ENCODE data around the gene ZNF628.

ZNF628 gene

DNA sequence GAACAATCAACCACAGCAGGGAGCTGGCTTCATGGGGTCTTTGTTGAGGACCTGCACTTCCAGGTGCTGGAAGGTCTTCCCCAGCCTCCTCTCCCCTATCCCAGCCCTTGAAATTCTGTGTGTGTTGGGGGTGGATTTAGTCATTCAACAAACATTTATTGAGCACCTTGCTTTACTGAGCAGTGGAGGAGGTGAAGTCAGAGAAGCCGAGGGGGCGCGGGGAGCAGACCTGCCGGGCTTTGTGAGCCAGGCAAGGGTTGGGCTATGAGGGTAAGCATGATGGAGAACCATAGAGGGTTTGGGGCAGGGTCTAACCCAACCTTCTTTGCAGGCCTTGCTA lies 8.4 kb upstream of the ZNF628 start:
- Histone ChIP-seq H4K20me1 (ENCODE audit: control insufficient read depth, insufficient read depth, low read depth, low read length) (no peaks in the 10 kb centered on the region), H3K9me3 (ENCODE audit: control insufficient read depth, insufficient read depth, low read length) (no peaks in the 10 kb centered on the region), H3F3A (ENCODE audit: control insufficient read depth, insufficient read depth) (no peaks in the 10 kb centered on the region), H3K4me1 (ENCODE audit: control insufficient read depth, low read length) (peaks cover 5% of the 10 kb centered on the region; the same call in 1 of the 2 replicates), H3K9me2 (replicated peaks; ENCODE audit: control insufficient read depth, low read length) (no peaks in the 10 kb centered on the region), H3K79me2 (ENCODE audit: control insufficient read depth, low read length) (no peaks in the 10 kb centered on the region), H3K4me2 (ENCODE audit: low read length) (no peak overlapping the region), H3K36me3 (ENCODE audit: control insufficient read depth, low read length) (no peaks in the 10 kb centered on the region), H3K27ac (ENCODE audit: low read depth, low read length) (no peak overlapping the region), H3K27me3 (ENCODE audit: control insufficient read depth, low read length) (no peaks in the 10 kb centered on the region), H3K4me3 (ENCODE audit: low read length) (no peak overlapping the region)
- TF ChIP-seq, protein P1, sequence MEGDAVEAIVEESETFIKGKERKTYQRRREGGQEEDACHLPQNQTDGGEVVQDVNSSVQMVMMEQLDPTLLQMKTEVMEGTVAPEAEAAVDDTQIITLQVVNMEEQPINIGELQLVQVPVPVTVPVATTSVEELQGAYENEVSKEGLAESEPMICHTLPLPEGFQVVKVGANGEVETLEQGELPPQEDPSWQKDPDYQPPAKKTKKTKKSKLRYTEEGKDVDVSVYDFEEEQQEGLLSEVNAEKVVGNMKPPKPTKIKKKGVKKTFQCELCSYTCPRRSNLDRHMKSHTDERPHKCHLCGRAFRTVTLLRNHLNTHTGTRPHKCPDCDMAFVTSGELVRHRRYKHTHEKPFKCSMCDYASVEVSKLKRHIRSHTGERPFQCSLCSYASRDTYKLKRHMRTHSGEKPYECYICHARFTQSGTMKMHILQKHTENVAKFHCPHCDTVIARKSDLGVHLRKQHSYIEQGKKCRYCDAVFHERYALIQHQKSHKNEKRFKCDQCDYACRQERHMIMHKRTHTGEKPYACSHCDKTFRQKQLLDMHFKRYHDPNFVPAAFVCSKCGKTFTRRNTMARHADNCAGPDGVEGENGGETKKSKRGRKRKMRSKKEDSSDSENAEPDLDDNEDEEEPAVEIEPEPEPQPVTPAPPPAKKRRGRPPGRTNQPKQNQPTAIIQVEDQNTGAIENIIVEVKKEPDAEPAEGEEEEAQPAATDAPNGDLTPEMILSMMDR (IDR thresholded peaks at IDR 0.05; ENCODE audit: low read depth, low read length, poor library complexity, severe bottlenecking) = peak; percentile 47
- TF ChIP-seq EZH2phosphoT487 (IDR thresholded peaks at IDR 0.05; ENCODE audit: borderline replicate concordance, low read length) = no peak

DNA sequence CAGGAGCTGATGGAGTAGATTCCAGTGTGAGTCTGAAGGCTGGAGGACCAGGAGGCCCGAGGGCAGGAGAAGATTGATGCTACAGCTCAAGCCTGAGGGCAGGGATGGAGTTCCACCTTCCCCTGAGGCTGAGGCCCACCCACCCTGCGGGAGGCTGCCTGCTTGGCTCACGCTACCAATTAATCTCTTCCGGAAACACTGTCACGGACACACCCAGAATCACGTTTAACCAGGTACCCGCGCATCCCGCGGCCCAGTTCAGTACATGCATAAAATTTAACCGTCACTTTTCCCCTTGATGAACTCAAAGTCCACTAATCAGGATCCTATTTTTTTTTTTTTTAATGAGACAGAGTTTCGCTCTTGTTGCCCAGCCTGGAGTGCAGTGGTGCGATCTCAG lies 5.2 kb upstream of the ZNF628 start:
- Histone ChIP-seq H3F3A (ENCODE audit: control insufficient read depth, insufficient read depth) (no peaks in the 10 kb centered on the region), H3K9me3 (ENCODE audit: control insufficient read depth, insufficient read depth, low read length) (no peaks in the 10 kb centered on the region), H3K27me3 (ENCODE audit: control insufficient read depth, low read length) (no peaks in the 10 kb centered on the region), H3K4me3 (ENCODE audit: low read length) (no peak overlapping the region), H3K4me2 (ENCODE audit: low read length) (no peak overlapping the region), H3K79me2 (ENCODE audit: control insufficient read depth, low read length) (no peaks in the 10 kb centered on the region), H3K4me1 (ENCODE audit: control insufficient read depth, low read length) (peaks cover 19% of the 10 kb centered on the region), H3K27ac (ENCODE audit: low read depth, low read length) (no peak overlapping the region), H3K36me3 (ENCODE audit: control insufficient read depth, low read length) (no peaks in the 10 kb centered on the region), H4K20me1 (ENCODE audit: control insufficient read depth, insufficient read depth, low read depth, low read length) (no peaks in the 10 kb centered on the region), H3K9me2 (replicated peaks; ENCODE audit: control insufficient read depth, low read length) (no peaks in the 10 kb centered on the region)
- TF ChIP-seq, protein P1 (IDR thresholded peaks at IDR 0.05; ENCODE audit: low read depth, low read length, poor library complexity, severe bottlenecking) = no peak
- no peak for TF ChIP-seq EZH2phosphoT487 (IDR thresholded peaks at IDR 0.05; ENCODE audit: borderline replicate concordance, low read length)

DNA sequence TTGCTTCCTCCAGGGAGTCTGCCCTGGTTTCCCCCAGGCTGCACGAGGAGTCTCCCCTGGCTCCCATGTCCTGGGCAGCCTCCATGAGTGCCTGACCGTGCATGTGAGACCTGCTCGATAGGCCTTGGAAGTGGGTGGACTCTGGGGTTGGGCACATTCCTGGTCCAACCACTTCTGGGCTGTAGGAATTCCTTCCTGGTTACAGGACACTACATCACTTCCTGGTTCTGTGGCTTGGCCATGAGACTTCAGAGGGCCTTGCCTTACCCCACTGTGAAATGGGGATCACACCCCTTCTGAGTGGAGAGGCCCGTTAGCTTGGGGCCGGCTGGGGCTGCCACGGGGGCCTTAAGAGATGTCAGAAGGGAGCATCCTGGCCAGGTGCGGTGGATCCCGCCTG lies 4.0 kb upstream of the ZNF628 start:
- no peaks in the 10 kb centered on the region for H4K20me1 ChIP-seq (ENCODE audit: control insufficient read depth, insufficient read depth, low read depth, low read length)
- no peaks in the 10 kb centered on the region for H3F3A ChIP-seq (ENCODE audit: control insufficient read depth, insufficient read depth)
- H3K9me2 ChIP-seq (replicated peaks; ENCODE audit: control insufficient read depth, low read length) = no peaks in the 10 kb centered on the region
- no peaks in the 10 kb centered on the region for H3K36me3 ChIP-seq (ENCODE audit: control insufficient read depth, low read length)
- H3K4me3 ChIP-seq (ENCODE audit: low read length) = no peak overlapping the region
- TF ChIP-seq, protein P1 (IDR thresholded peaks at IDR 0.05; ENCODE audit: low read depth, low read length, poor library complexity, severe bottlenecking) = no peak
- no peak for TF ChIP-seq EZH2phosphoT487 (IDR thresholded peaks at IDR 0.05; ENCODE audit: borderline replicate concordance, low read length)
- H3K27ac ChIP-seq (ENCODE audit: low read depth, low read length) = no peak overlapping the region
- no peaks in the 10 kb centered on the region for H3K9me3 ChIP-seq (ENCODE audit: control insufficient read depth, insufficient read depth, low read length)
- H3K4me2 ChIP-seq (ENCODE audit: low read length) = no peak overlapping the region
- H3K4me1 ChIP-seq (ENCODE audit: control insufficient read depth, low read length) = peaks cover 20% of the 10 kb centered on the region
- H3K79me2 ChIP-seq (ENCODE audit: control insufficient read depth, low read length) = peaks cover under 1% of the 10 kb centered on the region; the same call in 1 of the 2 replicates
- no peaks in the 10 kb centered on the region for H3K27me3 ChIP-seq (ENCODE audit: control insufficient read depth, low read length)

All from DOHH2 (cell line).